Measurements from ENCODE around the gene DACH2. TPM values are rescaled to one million over a fixed set of nuclear protein-coding genes. Genes with fewer than 3 reads are reported as not detected.

The DACH2 gene
- total RNA-seq, 1 experiment from 2014 or later, result not detected

- no peak for TF ChIP-seq CTCF (IDR thresholded peaks at IDR 0.05; ENCODE audit: unreplicated experiment)
- Mint-ChIP-seq H3K27ac (ENCODE audit: unreplicated experiment) (no peak overlapping the region), H3K4me1 (ENCODE audit: low read depth, unreplicated experiment) (no peaks in the 10 kb centered on the region), H3K4me3 (ENCODE audit: low read depth, unreplicated experiment) (no peak overlapping the region), H3K27me3 (ENCODE audit: unreplicated experiment) (no peaks in the 10 kb centered on the region), H3K9me3 (ENCODE audit: low read depth, unreplicated experiment) (peaks cover 11% of the 10 kb centered on the region), H3K36me3 (ENCODE audit: insufficient read depth, unreplicated experiment) (no peaks in the 10 kb centered on the region)
- no peak for DNase-seq
- CTCF ChIA-PET, result no interaction called here
- intact Hi-C loops (cut with micrococcal nuclease; ENCODE audit: unreplicated experiment), result no loop called here
- BruUV-seq (replicated peaks), result no TSS peak
Observed at GRCh38 chrX:86192827-86193226, 44.6 kb downstream of the DACH2 start.

DNA sequence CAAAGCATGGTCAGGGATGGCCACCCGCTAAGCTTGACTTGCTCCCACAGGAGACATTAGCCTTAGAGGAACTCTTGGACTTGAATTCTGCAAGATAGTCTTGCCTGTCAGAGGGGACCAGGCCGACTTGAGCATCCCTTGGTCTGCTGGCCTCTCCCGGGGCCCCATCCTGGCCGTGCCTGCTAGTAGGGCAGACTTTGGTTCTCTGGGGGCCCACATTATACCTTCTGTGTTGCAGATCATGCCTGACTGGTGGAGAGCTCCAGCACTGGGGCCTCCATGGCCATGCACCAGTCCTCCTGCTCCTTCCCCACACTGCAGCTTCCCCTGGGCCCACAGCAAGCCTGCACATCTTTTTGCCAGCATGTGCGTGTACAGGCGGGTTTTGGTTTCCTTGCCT lies 46.5 kb downstream of the DACH2 start:
- H3K36me3 Mint-ChIP-seq (ENCODE audit: insufficient read depth, unreplicated experiment), result no peaks in the 10 kb centered on the region
- H3K9me3 Mint-ChIP-seq (ENCODE audit: low read depth, unreplicated experiment), result peaks cover 13% of the 10 kb centered on the region
- DNase-seq, result no peak
- H3K27me3 Mint-ChIP-seq (ENCODE audit: unreplicated experiment), result no peaks in the 10 kb centered on the region
- H3K27ac Mint-ChIP-seq (ENCODE audit: unreplicated experiment), result no peak overlapping the region
- no peak overlapping the region for H3K4me3 Mint-ChIP-seq (ENCODE audit: low read depth, unreplicated experiment)
- intact Hi-C loops (cut with micrococcal nuclease; ENCODE audit: unreplicated experiment), result no loop called here
- no peak for TF ChIP-seq CTCF (IDR thresholded peaks at IDR 0.05; ENCODE audit: unreplicated experiment)
- BruUV-seq (replicated peaks), result no TSS peak
- H3K4me1 Mint-ChIP-seq (ENCODE audit: low read depth, unreplicated experiment), result no peaks in the 10 kb centered on the region
- CTCF ChIA-PET, result no interaction called here

GRCh38 chrX:86195343-86195742 lies 47.1 kb downstream of the DACH2 start:
- Mint-ChIP-seq H3K4me1 (ENCODE audit: low read depth, unreplicated experiment) (no peaks in the 10 kb centered on the region), H3K36me3 (ENCODE audit: insufficient read depth, unreplicated experiment) (no peaks in the 10 kb centered on the region), H3K27ac (ENCODE audit: unreplicated experiment) (no peak overlapping the region), H3K27me3 (ENCODE audit: unreplicated experiment) (no peaks in the 10 kb centered on the region), H3K4me3 (ENCODE audit: low read depth, unreplicated experiment) (no peak overlapping the region), H3K9me3 (ENCODE audit: low read depth, unreplicated experiment) (peaks cover 12% of the 10 kb centered on the region)
- intact Hi-C loops (cut with micrococcal nuclease; ENCODE audit: unreplicated experiment), result no loop called here
- no peak for TF ChIP-seq CTCF (IDR thresholded peaks at IDR 0.05; ENCODE audit: unreplicated experiment)
- CTCF ChIA-PET, result no interaction called here
- no peak for DNase-seq
- no TSS peak for BruUV-seq (replicated peaks)

- no peak for DNase-seq
- no peak for TF ChIP-seq CTCF (IDR thresholded peaks at IDR 0.05; ENCODE audit: unreplicated experiment)
- no peaks in the 10 kb centered on the region for H3K4me1 Mint-ChIP-seq (ENCODE audit: low read depth, unreplicated experiment)
- intact Hi-C loops (cut with micrococcal nuclease; ENCODE audit: unreplicated experiment), result no loop called here
- BruUV-seq (replicated peaks), result no TSS peak
- CTCF ChIA-PET, result no interaction called here
- no peak overlapping the region for H3K4me3 Mint-ChIP-seq (ENCODE audit: low read depth, unreplicated experiment)
- H3K27ac Mint-ChIP-seq (ENCODE audit: unreplicated experiment), result no peak overlapping the region
- H3K9me3 Mint-ChIP-seq (ENCODE audit: low read depth, unreplicated experiment), result peaks cover 12% of the 10 kb centered on the region
- H3K27me3 Mint-ChIP-seq (ENCODE audit: unreplicated experiment), result no peaks in the 10 kb centered on the region
- H3K36me3 Mint-ChIP-seq (ENCODE audit: insufficient read depth, unreplicated experiment), result no peaks in the 10 kb centered on the region
Observed at GRCh38 chrX:86197815-86198214, 49.6 kb downstream of the DACH2 start.

DNA sequence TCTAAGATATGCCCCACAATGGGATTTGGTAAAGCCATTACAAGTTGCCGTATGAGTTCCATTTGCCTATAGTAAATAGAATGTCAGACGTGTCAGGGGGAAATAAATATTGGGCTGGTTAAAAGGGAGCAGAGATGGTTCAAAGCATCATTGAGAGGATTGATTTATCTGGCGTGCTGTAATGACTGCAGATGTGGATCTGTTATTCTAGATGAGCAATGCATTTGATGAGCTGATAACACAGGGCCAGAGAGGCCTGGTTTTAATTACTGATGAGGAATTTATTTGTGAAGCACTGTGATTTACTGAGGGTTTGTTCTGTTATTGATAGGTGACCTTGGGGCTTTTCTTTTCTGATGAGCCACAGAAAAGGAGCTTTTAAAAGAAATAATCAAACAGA lies 62.5 kb downstream of the DACH2 start:
- Mint-ChIP-seq H3K27me3 (ENCODE audit: unreplicated experiment) (no peaks in the 10 kb centered on the region), H3K27ac (ENCODE audit: unreplicated experiment) (no peak overlapping the region), H3K4me3 (ENCODE audit: low read depth, unreplicated experiment) (no peak overlapping the region), H3K4me1 (ENCODE audit: low read depth, unreplicated experiment) (no peaks in the 10 kb centered on the region), H3K36me3 (ENCODE audit: insufficient read depth, unreplicated experiment) (no peaks in the 10 kb centered on the region), H3K9me3 (ENCODE audit: low read depth, unreplicated experiment) (peaks cover 5% of the 10 kb centered on the region)
- CTCF ChIA-PET, result no interaction called here
- no peak for TF ChIP-seq CTCF (IDR thresholded peaks at IDR 0.05; ENCODE audit: unreplicated experiment)
- no peak for DNase-seq
- intact Hi-C loops (cut with micrococcal nuclease; ENCODE audit: unreplicated experiment), result no loop called here
- BruUV-seq (replicated peaks), result no TSS peak

Measured in Calu3 (cell line).